B cell (primary cell): ENCODE data around the gene SLC38A6. TPM values are rescaled to one million over a fixed set of nuclear protein-coding genes. Genes with fewer than 3 reads are reported as not detected.

Experiments used
- ATAC-seq: fragments of 200-7000 bp; cut with Tn5 transposase; one replicate; pipeline ENCODE4 v1.10.0; 2021; ENCODE audit warnings: low read depth, mild to moderate bottlenecking, moderate number of reproducible peaks, moderate library complexity
- CTCF ChIA-PET: fragments of 350-600 bp; sonication (Branson Sonifier 250); formaldehyde crosslinking; loops from one replicate; lab custom pipeline; 2021; ENCODE audit warnings: antibody characterized with exemption, inconsistent platforms; lab: Charles Lee
- POLR2A ChIA-PET: fragments of 350-600 bp; sonication (Branson Sonifier 250); formaldehyde crosslinking; loops from one replicate; lab custom pipeline; 2021; ENCODE audit warnings: antibody characterized with exemption; lab: Charles Lee
- DNase-seq: peaks from one replicate; pipeline ENCODE4 v3.0.0; 2013
- H2AFZ ChIP-seq: 2 replicates; pipeline ENCODE4 v1.6.1; 2012; ENCODE audit warnings: mild to moderate bottlenecking, low read depth, low read length; ENCODE audit not compliant: insufficient read depth, poor library complexity, severe bottlenecking
- H3K27ac ChIP-seq, 2 donors: 1 replicate in 1 of 2; 2 replicates in 1 of 2; pipeline ENCODE4 v1.5.1; 2012 to 2013; ENCODE audit warnings: low read length in 2 of 2, mild to moderate bottlenecking in 2 of 2, moderate library complexity in 1 of 2
- H3K27me3 ChIP-seq, 4 experiments: fragments of 200-600 bp in 1 of 4; sonication (generic) in 1 of 4; replicated peaks in 1 of 4; 1 replicate in 2 of 4; 2 replicates in 2 of 4; pipeline versions ENCODE4 v1.6.1 to v1.7.0; 2013 to 2016; ENCODE audit warnings: low read length in 3 of 4, mild to moderate bottlenecking in 2 of 4, mixed read lengths in 1 of 4, moderate library complexity in 1 of 4; ENCODE audit not compliant: insufficient read depth in 4 of 4, control insufficient read depth in 3 of 4; ENCODE audit errors: control extremely low read depth in 1 of 4
- H3K36me3 ChIP-seq, 2 experiments: replicated peaks in 1 of 2; 1 replicate in 1 of 2; 2 replicates in 1 of 2; pipeline versions ENCODE4 v1.6.1 to v1.7.1; 2013; ENCODE audit warnings: low read length in 1 of 2; ENCODE audit not compliant: insufficient read depth in 2 of 2, control insufficient read depth in 1 of 2; ENCODE audit errors: control extremely low read depth in 1 of 2, extremely low read depth in 1 of 2
- H3K4me1 ChIP-seq, 2 donors: fragments of 200-600 bp in 1 of 2; sonication (generic) in 1 of 2; 1 replicate in 1 of 2; 2 replicates in 1 of 2; pipeline versions ENCODE4 v1.5.1 to v1.6.1; 2013 to 2017; ENCODE audit warnings: low read length in 2 of 2; ENCODE audit not compliant: control insufficient read depth in 2 of 2, insufficient read depth in 2 of 2
- H3K4me2 ChIP-seq: replicated peaks from 2 replicates; pipeline ENCODE3; 2012; ENCODE audit warnings: mild to moderate bottlenecking, low read depth, low read length; ENCODE audit not compliant: poor library complexity, severe bottlenecking
- H3K4me3 ChIP-seq, 5 experiments: fragments of 200-600 bp in 1 of 5; sonication (generic) in 1 of 5; 1 replicate in 3 of 5; 2 replicates in 2 of 5; pipeline versions ENCODE4 v1.5.1 to v1.7.0; 2011 to 2016; ENCODE audit warnings: low read length in 4 of 5, mild to moderate bottlenecking in 4 of 5, low read depth in 2 of 5, control low read depth in 1 of 5, moderate library complexity in 1 of 5; ENCODE audit not compliant: insufficient read depth in 1 of 5; ENCODE audit errors: control extremely low read depth in 1 of 5, extremely low read depth in 1 of 5
- H3K79me2 ChIP-seq: fragments of 200-600 bp; sonication (generic); one replicate; pipeline ENCODE4 v1.6.0; 2016; ENCODE audit warnings: low read length; ENCODE audit not compliant: control insufficient read depth, insufficient read depth
- H3K9ac ChIP-seq: fragments of 200-600 bp; sonication (generic); 2 replicates; pipeline ENCODE4 v1.6.1; 2017; ENCODE audit warnings: mild to moderate bottlenecking, low read length, moderate library complexity
- H3K9me3 ChIP-seq, 3 donors: one replicate each; pipeline versions ENCODE4 v1.6.1 to v1.7.1; 2013; ENCODE audit warnings: low read length in 2 of 3; ENCODE audit not compliant: control insufficient read depth in 2 of 3, insufficient read depth in 1 of 3; ENCODE audit errors: control extremely low read depth in 1 of 3
- H4K20me1 ChIP-seq: 2 replicates; pipeline ENCODE4 v1.6.0; 2012; ENCODE audit warnings: mild to moderate bottlenecking, low read length; ENCODE audit not compliant: insufficient read depth, control insufficient read depth, poor library complexity, severe bottlenecking
- H3K27ac Mint-ChIP-seq: one replicate; pipeline ENCODE4 v1.8.0; 2021; ENCODE audit warnings: mixed read lengths
- H3K27me3 Mint-ChIP-seq: one replicate; pipeline ENCODE4 v1.8.0; 2021; ENCODE audit warnings: mixed read lengths
- H3K4me1 Mint-ChIP-seq: one replicate; pipeline ENCODE4 v1.8.0; 2021; ENCODE audit warnings: mixed read lengths
- H3K4me3 Mint-ChIP-seq: one replicate; pipeline ENCODE4 v1.8.0; 2021; ENCODE audit warnings: mixed read lengths
- H3K9me3 Mint-ChIP-seq: one replicate; pipeline ENCODE4 v1.8.0; 2022; ENCODE audit warnings: mixed read lengths; ENCODE audit not compliant: insufficient read depth
- CTCF ChIP-seq: fragments of 200-600 bp; IDR thresholded peaks from one replicate; pipeline ENCODE4 v1.8.0; 2022; ENCODE audit warnings: antibody characterized with exemption, mild to moderate bottlenecking
- EZH2 ChIP-seq: IDR thresholded peaks from 2 replicates; pipeline ENCODE4 v1.6.1; 2012; ENCODE audit warnings: borderline replicate concordance, low read depth, mild to moderate bottlenecking, moderate library complexity, low read length; ENCODE audit not compliant: insufficient read depth, poor library complexity, severe bottlenecking
- WGBS: methylation state at CpG from one replicate; pipeline ENCODE4 v1.1.5; 2013; ENCODE audit warnings: missing lambda C conversion rate; ENCODE audit not compliant: insufficient coverage; 5-methylcytosine and 5-hydroxymethylcytosine counted together
- intact Hi-C: fragments of 100-400 bp; cut with micrococcal nuclease; formaldehyde crosslinking; loops from one replicate; pipeline ENCODE4 v1.10.0; 2022
- polyA plus RNA-seq: library from polyadenylated mRNA; depleted of rRNA; stranded (reverse); fragments of >200 nt; gene quantifications from 2 replicates; pipeline ENCODE4 v1.2.3, GENCODE V29; 2012
- total RNA-seq, 2 donors: library from RNA; stranded (reverse); fragments of 120-200 nt in 1 of 2; gene quantifications; 1 replicate in 1 of 2; 2 replicates in 1 of 2; pipeline versions ENCODE4 v1.2.3 to v1.2.4, GENCODE V29; 2013 to 2022

Gene SLC38A6
- total and polyA plus RNA-seq, 2 donors (not counting 1 experiment from before 2014, with no cell fraction given), result 6.4 to 15.9 TPM

GRCh38 chr14:61043506-61043905 is 62.5 kb downstream of the SLC38A6 start:
- WGBS, result 100% methylated on average over 1 of the region's 1 CpG
- no peaks in the 10 kb centered on the region for H3K4me1 Mint-ChIP-seq
- H3K4me3 Mint-ChIP-seq, result no peak overlapping the region
- no peak overlapping the region for H3K4me3 ChIP-seq
- H3K4me1 ChIP-seq, result no peaks in the 10 kb centered on the region
- no peak overlapping the region for H2AFZ ChIP-seq
- ChIA-PET CTCF (interaction anchor here (0.5 to 1.0 kb wide), 3 partner anchors 23 to 418 kb away, joined by 4 read pairs; no protein-coding TSS in a partner anchor), POLR2A (no interaction called here)
- H3K9ac ChIP-seq, result no peak overlapping the region
- H4K20me1 ChIP-seq, result no peaks in the 10 kb centered on the region
- no peaks in the 10 kb centered on the region for H3K9me3 Mint-ChIP-seq
- H3K36me3 ChIP-seq, result no peaks in the 10 kb centered on the region
- no peak for TF ChIP-seq CTCF
- no peak for TF ChIP-seq EZH2
- H3K79me2 ChIP-seq, result no peaks in the 10 kb centered on the region
- no peak overlapping the region for H3K4me2 ChIP-seq
- no peak overlapping the region for H3K27ac Mint-ChIP-seq
- H3K27me3 Mint-ChIP-seq, result no peaks in the 10 kb centered on the region
- no peak overlapping the region for H3K27ac ChIP-seq
- no peaks in the 10 kb centered on the region for H3K27me3 ChIP-seq
- intact Hi-C loops, result no loop called here
- DNase-seq (no peak), ATAC-seq (no peak)
- peaks cover 0 to 4% (median 0%) of the 10 kb centered on the region in 3 donors for H3K9me3 ChIP-seq

- no peak overlapping the region for H3K9ac ChIP-seq
- TF ChIP-seq CTCF, result no peak
- no peak overlapping the region for H3K4me2 ChIP-seq
- H3K4me3 Mint-ChIP-seq, result no peak overlapping the region
- H3K4me1 ChIP-seq, result no peaks in the 10 kb centered on the region
- H2AFZ ChIP-seq, result no peak overlapping the region
- H3K9me3 Mint-ChIP-seq, result no peaks in the 10 kb centered on the region
- intact Hi-C loops, result no loop called here
- no peak overlapping the region for H3K4me3 ChIP-seq
- H3K27ac Mint-ChIP-seq, result no peak overlapping the region
- POLR2A ChIA-PET, result no interaction called here
- no peaks in the 10 kb centered on the region for H4K20me1 ChIP-seq
- H3K27me3 Mint-ChIP-seq, result no peaks in the 10 kb centered on the region
- CTCF ChIA-PET, result interaction anchor here (1.3 kb wide), 1 partner anchor 9 kb away, joined by 3 read pairs; no protein-coding TSS in a partner anchor
- no peak overlapping the region for H3K27ac ChIP-seq
- no peaks in the 10 kb centered on the region for H3K27me3 ChIP-seq
- H3K79me2 ChIP-seq, result no peaks in the 10 kb centered on the region
- H3K36me3 ChIP-seq, result no peaks in the 10 kb centered on the region
- H3K9me3 ChIP-seq, result no peaks in the 10 kb centered on the region
- ATAC-seq (no peak), DNase-seq (no peak)
- no peaks in the 10 kb centered on the region for H3K4me1 Mint-ChIP-seq
These were observed 66.0 kb downstream of the SLC38A6 start for GRCh38 chr14:61047021-61047420.
